Stimulated activated CD8-positive, alpha-beta memory T cell treated with anti-CD3 and anti-CD28 coated beads, Interleukin-15, amount 100 ng/mL, for 1 hour (primary cell): ENCODE data around the gene TRAF1.
A peak's percentile ranks its signal among the peaks of the same experiment; 100 is the strongest.

Experiments
- DNase-seq: peaks from one replicate; pipeline ENCODE4 v3.0.0-alpha.2; 2020; ENCODE audit warnings: low read depth

Gene TRAF1

DNA sequence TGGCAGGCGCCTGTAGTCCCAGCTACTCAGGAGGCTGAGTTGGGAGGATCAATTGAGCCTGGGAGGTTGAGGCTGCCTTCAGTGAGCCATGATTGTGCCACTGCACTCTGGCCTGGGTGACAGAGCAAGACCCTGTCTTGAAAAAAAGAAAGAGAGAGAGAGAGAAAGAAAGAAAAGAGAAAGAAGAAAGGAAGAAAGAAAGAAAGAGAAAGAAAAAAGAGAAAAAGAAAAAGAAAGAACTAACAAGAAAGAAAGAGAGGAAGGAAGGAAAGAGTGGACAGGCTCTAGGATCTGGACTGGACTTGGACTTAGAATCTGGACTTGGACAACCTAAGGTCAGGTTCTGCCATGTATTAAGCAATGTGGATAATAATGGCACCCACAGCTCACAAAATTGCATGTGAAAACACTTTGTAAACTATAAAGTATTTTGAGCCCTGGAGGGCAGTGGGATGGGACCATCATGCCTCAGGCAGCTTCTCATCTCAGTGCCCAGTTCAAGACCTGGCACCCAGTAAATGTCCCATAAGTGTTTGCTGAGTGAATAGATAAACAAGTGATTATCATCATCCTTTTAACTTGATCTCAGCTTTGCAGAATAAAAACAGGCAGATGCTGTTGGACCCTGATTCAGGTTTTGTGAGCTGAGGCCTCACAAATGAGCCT, 36.9 kb downstream of the TRAF1 start:
- DNase-seq: no peak

GRCh38 chr9:120888626-120889025, 38.0 kb downstream of the TRAF1 start:
- no peak for DNase-seq

DNA sequence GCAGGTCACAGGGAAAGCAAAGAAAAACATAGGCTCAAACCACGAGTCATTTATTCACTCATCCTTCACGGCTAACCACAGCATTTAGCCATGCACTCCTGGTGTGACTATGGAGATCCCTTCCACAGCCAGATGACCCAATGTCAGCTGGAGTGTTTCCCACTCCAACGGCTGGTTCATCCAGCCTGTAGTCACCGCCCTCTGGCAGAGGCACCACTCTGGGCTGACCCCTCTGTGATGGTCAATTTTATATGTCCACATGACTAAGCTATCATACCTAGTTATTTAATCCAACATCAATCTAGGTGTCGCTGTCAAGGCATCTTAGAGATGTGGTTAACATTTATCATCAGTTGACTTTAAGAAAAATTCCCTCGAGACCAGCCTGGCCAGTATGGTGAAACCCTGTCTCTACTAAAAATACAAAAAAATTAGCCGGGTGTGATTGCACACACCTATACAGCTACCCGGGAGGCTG, 40.1 kb downstream of the TRAF1 start:
- no peak for DNase-seq

- no peak for DNase-seq
Measured at GRCh38 chr9:120885958-120886357, 40.6 kb downstream of the TRAF1 start.

- no peak for DNase-seq
Measured at GRCh38 chr9:120885457-120885856, 41.1 kb downstream of the TRAF1 start.

GRCh38 chr9:120883608-120883996, 43.0 kb downstream of the TRAF1 start:
- DNase-seq: no peak

GRCh38 chr9:120882935-120883607, 43.5 kb downstream of the TRAF1 start:
- DNase-seq: no peak

DNA sequence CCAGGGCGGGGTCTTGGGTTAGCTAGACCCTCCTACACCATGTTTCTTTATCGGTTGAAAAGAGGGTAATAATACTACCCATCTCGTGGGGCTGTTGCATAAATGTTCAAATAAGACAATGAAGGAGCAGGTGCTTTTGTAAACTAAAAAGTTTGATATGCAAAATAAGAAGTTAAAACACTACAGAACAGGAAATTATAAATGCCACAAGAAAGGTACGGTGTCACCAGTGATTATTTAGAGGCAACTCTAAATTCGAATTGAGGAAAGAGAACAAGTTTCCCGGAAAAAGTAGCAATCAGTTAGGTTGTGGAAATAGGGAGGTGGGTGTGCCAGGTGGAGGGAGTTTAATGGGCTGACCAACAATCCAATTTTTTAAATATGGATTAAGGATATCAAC, 47.1 kb downstream of the TRAF1 start:
- DNase-seq: no peak

- no peak for DNase-seq
Measured at GRCh38 chr9:120878188-120879130, 48.1 kb downstream of the TRAF1 start.

DNA sequence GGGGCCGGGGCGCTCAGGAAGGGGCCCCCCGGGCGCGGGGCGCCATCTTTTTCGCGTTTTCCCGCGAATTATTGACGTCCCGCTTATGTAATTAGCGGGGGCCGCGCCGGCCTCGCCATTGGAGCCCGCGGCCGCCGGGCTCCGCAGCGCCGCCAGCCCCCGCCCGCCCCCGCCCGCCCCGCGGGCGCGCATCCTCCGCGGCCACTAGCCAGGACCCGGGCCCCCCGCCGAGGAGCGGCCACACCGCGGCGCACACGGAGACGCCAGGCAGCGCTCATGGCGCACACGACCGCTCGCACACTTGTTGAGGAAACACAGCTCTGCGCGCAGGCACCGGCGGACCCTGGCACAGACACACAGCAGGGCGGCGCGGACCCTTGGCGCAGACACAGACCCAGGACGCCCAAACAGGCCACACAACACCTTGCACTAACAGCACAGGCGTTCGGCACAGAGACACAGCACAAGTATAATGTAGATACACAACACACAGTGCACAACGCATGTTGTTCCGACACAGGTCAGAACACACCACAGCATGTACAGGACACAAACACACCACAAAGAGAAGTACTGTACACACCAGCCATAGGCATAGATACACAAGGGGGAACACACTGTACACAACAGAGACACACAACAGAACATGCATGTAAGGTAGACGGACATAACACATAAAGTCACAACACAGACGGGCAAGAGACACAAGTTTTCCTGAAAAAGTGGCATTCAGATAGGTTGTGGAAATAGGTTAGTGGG, 49.1 kb downstream of the TRAF1 start:
- no peak for DNase-seq

DNA sequence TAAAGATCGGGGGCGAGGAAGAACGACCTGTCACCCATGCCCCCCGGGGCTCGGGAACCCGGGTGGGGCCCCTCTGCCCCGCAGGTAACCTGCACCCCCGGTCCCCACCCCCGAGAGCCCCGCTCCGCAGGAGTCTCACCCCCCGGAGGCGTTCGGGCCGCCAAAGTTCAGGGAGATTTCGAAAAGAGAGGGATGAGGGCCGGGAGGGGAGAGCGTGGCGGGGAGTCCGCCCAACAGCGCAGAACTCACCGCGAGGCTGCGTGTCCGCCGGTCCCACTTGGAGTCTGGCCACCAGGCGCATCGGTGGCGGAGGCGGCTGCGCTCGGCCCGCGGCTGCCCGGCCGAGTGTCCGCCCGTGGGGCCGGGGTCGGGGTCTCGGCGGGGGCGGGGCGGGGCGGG, 49.8 kb downstream of the TRAF1 start, which contains the start of gene PHF19:
PHF19 (minus strand) TSS at position 347 of the 399 bp plus-strand sequence. CDS start 2,447 bp downstream, outside the sequence.
- DNase-seq: no peak

DNA sequence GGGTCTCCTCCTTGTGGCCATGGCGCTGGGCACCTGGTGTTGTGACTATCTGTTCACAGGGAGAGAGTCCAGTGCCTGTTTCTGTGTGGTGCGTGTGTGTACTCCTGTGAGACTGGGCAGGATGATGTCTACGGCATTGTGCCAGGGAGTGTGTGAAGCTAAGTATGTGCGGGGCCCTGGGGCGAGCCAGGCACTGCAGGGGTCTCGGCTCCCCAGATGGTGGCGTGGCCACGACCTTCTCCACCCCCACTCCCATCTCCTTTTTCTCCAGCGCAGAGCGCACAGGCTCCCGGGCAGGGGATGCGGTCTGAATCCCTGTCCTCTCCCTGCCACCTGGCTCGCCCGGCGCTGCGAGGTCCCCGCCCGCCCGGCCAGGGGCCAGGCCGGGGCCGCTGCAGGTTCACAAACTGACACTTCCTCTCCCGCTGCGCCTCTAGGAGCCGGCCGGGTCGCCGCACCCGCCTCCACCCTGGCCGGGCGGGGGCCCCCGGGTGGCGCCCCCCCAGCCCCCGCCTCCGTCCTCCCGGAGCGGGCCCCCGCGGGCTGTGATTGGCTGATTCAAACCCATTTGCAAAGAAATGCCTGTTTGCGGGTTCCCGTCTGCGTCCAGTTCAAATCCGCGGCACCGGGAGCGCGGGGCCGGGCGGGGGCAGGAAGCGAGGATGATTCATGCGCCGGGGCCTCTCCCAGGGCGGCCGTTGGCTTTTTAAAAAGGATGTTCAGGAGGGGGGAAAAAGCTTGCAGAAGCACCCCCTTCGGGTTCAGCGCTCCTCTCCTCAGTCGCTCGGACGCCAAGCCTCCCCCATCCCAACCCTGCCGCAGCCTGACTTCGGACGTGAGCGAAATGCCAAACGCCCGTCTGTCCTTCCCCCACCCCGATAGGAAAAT, 50.4 kb downstream of the TRAF1 start:
- DNase-seq: peak; percentile 55

DNA sequence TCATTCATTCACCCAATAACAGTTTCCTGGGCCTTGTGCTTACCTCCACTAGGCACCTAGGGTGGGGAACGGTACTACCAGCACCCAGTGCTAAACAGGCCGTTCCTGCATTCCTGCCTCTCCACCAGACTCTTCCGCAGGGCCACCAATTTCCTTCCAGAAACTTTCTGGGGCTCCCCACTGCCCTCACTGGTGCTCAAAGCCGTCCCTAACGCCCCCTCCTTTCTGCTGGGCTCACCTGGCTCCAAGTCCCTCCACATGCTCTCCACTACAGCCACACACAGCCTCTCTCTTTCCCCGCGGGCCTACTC, 51.0 kb downstream of the TRAF1 start:
- DNase-seq: no peak

DNA sequence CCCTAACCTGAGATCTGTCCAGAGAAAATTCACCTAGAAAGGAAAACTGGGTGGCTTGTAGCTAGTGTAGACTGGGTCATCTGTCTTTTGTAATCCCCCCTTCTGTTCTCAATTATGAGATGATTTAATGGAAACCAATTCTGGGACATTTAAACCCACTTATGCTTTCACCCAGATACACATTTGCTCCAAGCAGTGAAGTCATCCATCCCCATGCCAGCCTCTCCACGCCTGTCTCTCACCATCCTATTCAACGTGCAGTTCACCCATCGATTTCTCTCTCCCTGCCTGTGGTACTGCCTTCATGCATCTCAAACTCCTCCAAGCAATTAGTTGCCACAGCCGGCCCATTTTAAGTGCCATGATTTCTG, 51.4 kb downstream of the TRAF1 start:
- no peak for DNase-seq

GRCh38 chr9:120874226-120875194, 52.1 kb downstream of the TRAF1 start:
- no peak for DNase-seq

DNA sequence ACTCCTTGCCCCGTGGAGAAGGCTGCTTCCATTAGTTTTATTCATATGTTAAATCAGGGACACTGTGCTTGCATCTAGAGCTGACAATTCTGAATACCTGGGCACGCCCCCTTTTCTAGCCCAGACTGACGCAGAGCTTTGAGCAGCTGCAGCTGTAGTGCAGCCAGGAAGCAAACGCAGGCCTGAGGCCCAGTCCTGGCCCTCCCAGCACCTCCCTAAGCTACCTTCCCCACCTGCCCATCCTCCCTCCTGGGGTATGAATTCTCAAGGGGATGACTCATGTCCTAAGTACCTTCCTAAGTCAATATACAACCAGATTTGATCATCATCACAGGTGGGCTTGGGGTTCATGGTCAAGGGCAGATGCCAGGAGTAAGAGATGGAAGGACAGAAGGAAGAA, 53.1 kb downstream of the TRAF1 start:
- DNase-seq: no peak

DNA sequence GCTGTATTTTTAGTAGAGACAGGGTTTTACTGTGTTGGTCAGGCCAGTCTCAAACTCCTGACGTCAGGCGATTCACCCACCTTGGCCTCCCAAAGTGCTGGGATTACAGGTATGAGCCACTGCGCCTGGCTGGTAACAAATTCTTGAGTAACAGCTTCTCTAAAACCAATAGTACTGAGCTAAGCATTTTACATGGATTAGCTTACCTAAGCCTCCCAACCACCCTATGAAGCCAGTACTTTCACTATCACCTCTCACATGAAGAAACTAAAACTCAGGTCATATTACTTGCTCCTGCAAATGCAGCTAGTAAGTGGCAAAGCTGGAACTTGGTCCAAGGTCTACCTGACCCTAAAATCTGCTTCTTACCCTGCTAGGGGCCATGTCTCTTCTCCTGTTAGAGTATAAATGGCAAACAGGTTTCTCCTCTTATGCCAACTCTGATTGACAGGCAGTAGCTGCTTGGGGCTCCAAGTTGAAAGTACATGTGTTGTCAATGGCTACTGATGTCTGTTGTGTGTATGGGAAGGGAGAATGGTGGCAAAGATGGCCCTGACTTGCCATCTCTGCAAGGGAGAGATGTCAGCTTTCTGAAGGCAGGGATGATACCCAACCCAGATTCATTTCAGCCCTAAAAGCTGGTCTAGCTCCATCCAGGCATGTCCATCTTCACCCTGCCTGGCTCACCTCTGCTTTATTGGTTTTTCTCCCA, 53.6 kb downstream of the TRAF1 start:
- DNase-seq: no peak

GRCh38 chr9:120870206-120870605, 56.4 kb downstream of the TRAF1 start:
- no peak for DNase-seq

- no peak for DNase-seq
Measured at GRCh38 chr9:120869726-120870125, 56.9 kb downstream of the TRAF1 start.
